DND-41 (cell line): ENCODE results near the gene CDC20.

ENCODE experiments used
- ATAC-seq: fragments of 200-7000 bp; cut with Tn5 transposase; 3 replicates; pipeline ENCODE4 v1.9.1; 2021; ENCODE audit warnings: low read depth; ENCODE audit not compliant: insufficient read depth
- DNase-seq: peaks from one replicate; pipeline ENCODE4 v3.0.0-alpha.2; 2020
- H2AFZ ChIP-seq: 2 replicates; pipeline ENCODE4 v1.6.0; 2012; ENCODE audit warnings: low read depth, low read length
- H3K27ac ChIP-seq: 2 replicates; pipeline ENCODE4 v1.5.1; 2012; ENCODE audit warnings: low read length, inconsistent platforms
- H3K27me3 ChIP-seq: fragments of 200-600 bp; sonication (generic); 2 replicates; pipeline ENCODE4 v1.6.0; 2012; ENCODE audit warnings: low read length, mild to moderate bottlenecking, inconsistent platforms; ENCODE audit not compliant: insufficient read depth, poor library complexity
- H3K36me3 ChIP-seq: 2 replicates; pipeline ENCODE4 v1.5.1; 2012; ENCODE audit warnings: low read length, inconsistent platforms; ENCODE audit not compliant: insufficient read depth
- H3K4me1 ChIP-seq: 2 replicates; pipeline ENCODE4 v1.5.1; 2012; ENCODE audit warnings: mild to moderate bottlenecking, low read length; ENCODE audit not compliant: insufficient read depth
- H3K4me2 ChIP-seq: 2 replicates; pipeline ENCODE4 v1.6.0; 2012; ENCODE audit warnings: mild to moderate bottlenecking, moderate library complexity, low read length, inconsistent platforms; ENCODE audit not compliant: insufficient read depth
- H3K4me3 ChIP-seq, 2 experiments: fragments of 200-600 bp in 1 of 2; shearing (Covaris generic) in 1 of 2; 2 replicates each; pipeline ENCODE4 v1.5.1; 2012 to 2016; ENCODE audit warnings: inconsistent platforms in 2 of 2, low read length in 2 of 2, mild to moderate bottlenecking in 2 of 2, low read depth in 1 of 2, moderate library complexity in 1 of 2
- H3K79me2 ChIP-seq: 2 replicates; pipeline ENCODE4 v1.6.0; 2012; ENCODE audit warnings: low read length, inconsistent platforms; ENCODE audit not compliant: insufficient read depth
- H3K9ac ChIP-seq: 2 replicates; pipeline ENCODE4 v1.6.0; 2012; ENCODE audit warnings: low read depth, mild to moderate bottlenecking, inconsistent platforms, low read length, moderate library complexity
- H3K9me3 ChIP-seq: 2 replicates; pipeline ENCODE4 v1.5.1; 2012; ENCODE audit warnings: low read length, moderate library complexity, mild to moderate bottlenecking, inconsistent platforms; ENCODE audit not compliant: insufficient read depth, severe bottlenecking
- H4K20me1 ChIP-seq: 2 replicates; pipeline ENCODE4 v1.6.0; 2012; ENCODE audit warnings: low read length; ENCODE audit not compliant: insufficient read depth
- EZH2 ChIP-seq: IDR thresholded peaks from 3 replicates; pipeline ENCODE4 v1.6.1; 2012; ENCODE audit warnings: borderline replicate concordance, low read depth, mild to moderate bottlenecking, moderate library complexity, low read length, inconsistent platforms; ENCODE audit not compliant: severe bottlenecking
- TF ChIP-seq, protein P1 (sequence below): IDR thresholded peaks from 2 replicates; pipeline ENCODE4 v1.5.1; 2012; ENCODE audit warnings: borderline replicate concordance, low read length, moderate library complexity, mild to moderate bottlenecking; ENCODE audit not compliant: poor library complexity, severe bottlenecking; ENCODE audit errors: extremely low read depth

Gene CDC20

DNA sequence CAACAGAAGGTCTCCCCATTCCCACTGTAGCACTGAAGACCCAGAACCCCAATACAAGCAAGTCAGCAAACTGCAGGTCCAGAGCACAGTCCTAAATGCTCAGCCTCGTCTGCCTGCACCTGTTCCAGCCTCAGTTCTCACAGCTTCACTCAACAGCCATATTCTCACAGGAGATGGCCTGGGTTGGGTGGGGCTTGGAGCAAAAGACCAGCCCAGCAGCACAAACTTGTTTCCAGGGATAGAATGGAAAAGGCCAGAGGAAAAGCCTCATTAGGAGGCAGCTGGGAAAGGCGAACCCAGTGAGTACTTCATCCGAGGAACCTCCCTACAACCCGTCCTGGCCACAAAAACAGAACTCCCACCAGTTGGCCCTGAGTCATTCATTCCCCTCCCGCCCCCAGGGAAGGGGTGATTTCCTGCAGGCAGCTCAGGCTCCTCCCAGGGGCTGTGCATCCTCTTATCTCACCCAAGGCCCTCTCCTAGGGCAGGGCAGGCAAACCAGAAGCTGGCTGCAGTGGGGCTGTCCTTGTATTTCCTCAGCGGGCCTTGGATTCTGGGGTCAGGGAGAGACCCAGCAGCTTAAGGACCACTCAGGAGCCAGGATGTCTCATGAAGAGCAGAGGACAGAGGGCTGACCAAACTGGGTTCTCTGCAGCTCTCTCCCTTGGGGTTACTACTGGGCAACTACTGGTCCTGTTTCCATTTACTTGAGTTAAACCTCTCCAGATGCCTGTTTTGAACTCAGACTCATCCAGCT lies 28.6 kb upstream of the CDC20 start:
- Histone ChIP-seq H4K20me1 (no peaks in the 10 kb centered on the region), H3K79me2 (no peaks in the 10 kb centered on the region), H3K27me3 (no peaks in the 10 kb centered on the region), H2AFZ (peak overlapping the region; percentile 42; the same call in 1 of the 2 replicates), H3K4me2 (no peak overlapping the region), H3K4me3 (no peak overlapping the region), H3K9ac (no peak overlapping the region), H3K4me1 (no peaks in the 10 kb centered on the region), H3K9me3 (peaks cover 14% of the 10 kb centered on the region), H3K27ac (no peak overlapping the region), H3K36me3 (no peaks in the 10 kb centered on the region)
- TF ChIP-seq EZH2 = no peak
- TF ChIP-seq, protein P1, sequence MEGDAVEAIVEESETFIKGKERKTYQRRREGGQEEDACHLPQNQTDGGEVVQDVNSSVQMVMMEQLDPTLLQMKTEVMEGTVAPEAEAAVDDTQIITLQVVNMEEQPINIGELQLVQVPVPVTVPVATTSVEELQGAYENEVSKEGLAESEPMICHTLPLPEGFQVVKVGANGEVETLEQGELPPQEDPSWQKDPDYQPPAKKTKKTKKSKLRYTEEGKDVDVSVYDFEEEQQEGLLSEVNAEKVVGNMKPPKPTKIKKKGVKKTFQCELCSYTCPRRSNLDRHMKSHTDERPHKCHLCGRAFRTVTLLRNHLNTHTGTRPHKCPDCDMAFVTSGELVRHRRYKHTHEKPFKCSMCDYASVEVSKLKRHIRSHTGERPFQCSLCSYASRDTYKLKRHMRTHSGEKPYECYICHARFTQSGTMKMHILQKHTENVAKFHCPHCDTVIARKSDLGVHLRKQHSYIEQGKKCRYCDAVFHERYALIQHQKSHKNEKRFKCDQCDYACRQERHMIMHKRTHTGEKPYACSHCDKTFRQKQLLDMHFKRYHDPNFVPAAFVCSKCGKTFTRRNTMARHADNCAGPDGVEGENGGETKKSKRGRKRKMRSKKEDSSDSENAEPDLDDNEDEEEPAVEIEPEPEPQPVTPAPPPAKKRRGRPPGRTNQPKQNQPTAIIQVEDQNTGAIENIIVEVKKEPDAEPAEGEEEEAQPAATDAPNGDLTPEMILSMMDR = no peak
- ATAC-seq (peak; percentile 44; the same call in 1 of the 3 replicates), DNase-seq (peak; percentile 14)

DNA sequence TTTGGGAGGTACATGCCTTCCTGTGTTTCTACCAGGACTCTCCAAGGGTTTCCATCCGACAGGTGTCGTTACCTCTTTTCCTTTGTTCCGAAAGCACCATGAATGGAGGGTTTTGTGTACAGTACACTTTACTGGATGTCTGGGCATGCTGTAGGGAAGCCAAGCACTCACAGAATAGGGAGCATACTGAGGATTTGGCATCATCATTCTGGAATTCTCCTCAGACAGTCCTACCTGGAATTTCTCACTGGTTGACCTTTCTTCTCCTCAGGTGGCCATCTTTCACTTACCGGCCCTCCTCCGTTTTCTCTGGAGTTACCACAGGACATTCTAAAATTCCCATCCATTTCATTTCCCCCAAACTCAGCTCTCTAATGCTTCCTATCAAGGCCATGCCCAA lies 27.1 kb upstream of the CDC20 start:
- H3K27me3 ChIP-seq = no peaks in the 10 kb centered on the region
- H3K27ac ChIP-seq = no peak overlapping the region
- no peaks in the 10 kb centered on the region for H3K4me1 ChIP-seq
- no peak overlapping the region for H3K9ac ChIP-seq
- peaks cover 8% of the 10 kb centered on the region for H3K9me3 ChIP-seq
- TF ChIP-seq, protein P1 = no peak
- no peak for TF ChIP-seq EZH2
- ATAC-seq (no peak), DNase-seq (no peak)
- no peak overlapping the region for H2AFZ ChIP-seq
- H4K20me1 ChIP-seq = no peaks in the 10 kb centered on the region
- H3K36me3 ChIP-seq = no peaks in the 10 kb centered on the region
- H3K4me3 ChIP-seq = no peak overlapping the region
- no peaks in the 10 kb centered on the region for H3K79me2 ChIP-seq
- H3K4me2 ChIP-seq = no peak overlapping the region

DNA sequence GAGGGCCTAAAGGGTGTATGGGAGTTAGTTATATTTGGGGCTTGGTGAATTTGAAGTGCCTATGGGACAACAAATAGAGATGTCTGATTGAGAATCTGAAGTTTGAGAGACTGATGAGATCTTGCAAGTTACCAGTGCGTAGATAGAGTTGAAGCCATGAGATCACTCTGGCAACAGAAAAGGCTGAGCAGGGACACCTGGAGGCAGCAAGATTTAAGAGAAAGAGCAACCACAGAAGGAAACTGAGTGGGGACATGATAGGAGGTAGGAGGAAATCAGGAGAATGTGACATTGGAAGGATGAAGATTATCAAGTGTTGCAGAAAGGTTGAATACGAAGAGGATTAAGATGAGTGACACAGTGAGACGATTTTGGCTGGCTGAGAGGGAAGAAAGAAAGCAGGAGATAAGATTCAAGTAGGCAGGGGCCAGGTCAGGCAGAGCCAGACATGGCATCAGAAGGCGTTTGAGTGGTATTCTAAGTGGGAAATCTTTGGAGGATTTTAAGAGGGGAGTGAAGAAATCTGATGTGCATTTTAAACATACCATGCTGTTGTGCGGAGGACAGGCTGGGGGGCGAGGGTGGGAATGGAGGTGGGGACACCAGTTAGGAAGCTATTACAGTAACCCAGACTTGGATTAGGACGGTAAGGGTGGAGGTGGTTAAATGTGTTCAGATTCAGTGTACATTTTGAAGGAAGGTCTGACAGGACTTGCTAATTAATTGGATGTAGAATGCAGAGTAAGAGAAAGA lies 24.2 kb upstream of the CDC20 start:
- DNase-seq = no peak
- Histone ChIP-seq H3K79me2 (no peaks in the 10 kb centered on the region), H3K36me3 (no peaks in the 10 kb centered on the region), H2AFZ (no peak overlapping the region), H4K20me1 (no peaks in the 10 kb centered on the region), H3K4me1 (no peaks in the 10 kb centered on the region), H3K27me3 (peaks cover 6% of the 10 kb centered on the region), H3K27ac (no peak overlapping the region), H3K9me3 (no peaks in the 10 kb centered on the region), H3K4me3 (no peak overlapping the region), H3K4me2 (no peak overlapping the region), H3K9ac (no peak overlapping the region)
- TF ChIP-seq, protein P1 = no peak
- no peak for TF ChIP-seq EZH2
- no peak for ATAC-seq
